Loucy (cell line): ENCODE results near the gene SETBP1.

Experiments
- EZH2phosphoT487 ChIP-seq: fragments of 200-600 bp; IDR thresholded peaks from 2 replicates; pipeline ENCODE4 v1.6.1; 2018; ENCODE audit warnings: antibody characterized with exemption, mild to moderate bottlenecking, moderate library complexity, borderline replicate concordance
- TF ChIP-seq, protein P1 (sequence below): fragments of 200-600 bp; sonication (generic); conservative IDR thresholded peaks from 2 replicates; pipeline ENCODE4 v1.5.1; 2014; ENCODE audit warnings: mild to moderate bottlenecking, antibody characterized with exemption, low read length

DNA sequence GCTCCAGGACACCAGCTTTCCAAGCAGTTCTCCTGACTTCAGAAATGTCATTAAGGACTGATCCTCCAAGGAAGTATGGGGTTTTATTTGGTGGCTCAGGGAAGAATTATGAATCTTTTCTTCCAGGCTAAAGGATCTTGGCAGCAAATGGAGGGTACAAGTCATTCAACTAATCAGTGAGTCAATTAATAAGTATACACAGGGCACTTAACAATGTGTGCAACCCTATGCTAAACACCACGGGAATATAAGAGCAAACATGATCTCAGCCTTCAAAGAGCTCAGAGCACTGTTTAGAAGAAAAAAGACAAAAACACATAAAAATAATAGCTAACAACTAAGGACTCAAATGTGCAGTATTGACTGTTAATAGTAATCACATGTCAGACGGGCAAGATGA, 234.5 kb downstream of the SETBP1 start:
- TF ChIP-seq, protein P1, sequence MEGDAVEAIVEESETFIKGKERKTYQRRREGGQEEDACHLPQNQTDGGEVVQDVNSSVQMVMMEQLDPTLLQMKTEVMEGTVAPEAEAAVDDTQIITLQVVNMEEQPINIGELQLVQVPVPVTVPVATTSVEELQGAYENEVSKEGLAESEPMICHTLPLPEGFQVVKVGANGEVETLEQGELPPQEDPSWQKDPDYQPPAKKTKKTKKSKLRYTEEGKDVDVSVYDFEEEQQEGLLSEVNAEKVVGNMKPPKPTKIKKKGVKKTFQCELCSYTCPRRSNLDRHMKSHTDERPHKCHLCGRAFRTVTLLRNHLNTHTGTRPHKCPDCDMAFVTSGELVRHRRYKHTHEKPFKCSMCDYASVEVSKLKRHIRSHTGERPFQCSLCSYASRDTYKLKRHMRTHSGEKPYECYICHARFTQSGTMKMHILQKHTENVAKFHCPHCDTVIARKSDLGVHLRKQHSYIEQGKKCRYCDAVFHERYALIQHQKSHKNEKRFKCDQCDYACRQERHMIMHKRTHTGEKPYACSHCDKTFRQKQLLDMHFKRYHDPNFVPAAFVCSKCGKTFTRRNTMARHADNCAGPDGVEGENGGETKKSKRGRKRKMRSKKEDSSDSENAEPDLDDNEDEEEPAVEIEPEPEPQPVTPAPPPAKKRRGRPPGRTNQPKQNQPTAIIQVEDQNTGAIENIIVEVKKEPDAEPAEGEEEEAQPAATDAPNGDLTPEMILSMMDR, result no peak
- no peak for TF ChIP-seq EZH2phosphoT487
